Coronary artery (tissue), 2 donors: ENCODE measurements around the gene STRIP1.

Experiments
- DNase-seq: peaks from one replicate; pipeline ENCODE4 v3.0.0-alpha.2; 2017; ENCODE audit warnings: low spot score
- H3K27ac ChIP-seq, 2 donors: fragments of 200-600 bp; sonication (generic); one replicate each; pipeline ENCODE4 v1.5.1; 2016 to 2019
- H3K4me3 ChIP-seq: fragments of 200-600 bp; sonication (generic); 2 replicates; pipeline ENCODE4 v1.5.1; 2016; ENCODE audit warnings: mild to moderate bottlenecking, moderate library complexity
- TF ChIP-seq, protein P1 (sequence below): fragments of 200-600 bp; sonication (generic); IDR thresholded peaks from one replicate; pipeline ENCODE4 v1.5.1; 2019; ENCODE audit warnings: antibody characterized with exemption

The STRIP1 gene

DNA sequence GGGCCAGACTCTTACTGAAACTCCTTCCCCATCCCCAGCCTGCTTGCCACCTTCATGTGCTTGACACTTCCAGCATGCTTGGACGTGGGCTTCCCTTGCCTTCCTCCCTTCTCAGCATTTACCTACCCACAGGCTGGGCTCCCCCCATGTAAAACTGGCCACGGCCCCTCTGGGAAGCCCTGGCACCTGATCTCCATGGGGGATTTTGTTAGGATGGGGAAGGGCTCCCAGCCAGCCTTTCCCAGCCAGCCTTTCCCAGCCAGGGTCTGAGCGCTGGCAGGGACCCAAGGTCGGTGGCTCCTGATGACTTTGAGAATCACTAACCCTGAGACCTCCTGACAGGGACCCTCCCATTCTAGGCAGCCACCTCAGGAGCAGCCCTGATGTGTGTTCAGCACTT, 29.4 kb downstream of the STRIP1 start:
- no peak overlapping the region for H3K4me3 ChIP-seq
- no peak overlapping the region for H3K27ac ChIP-seq
- no peak for DNase-seq
- TF ChIP-seq, protein P1, sequence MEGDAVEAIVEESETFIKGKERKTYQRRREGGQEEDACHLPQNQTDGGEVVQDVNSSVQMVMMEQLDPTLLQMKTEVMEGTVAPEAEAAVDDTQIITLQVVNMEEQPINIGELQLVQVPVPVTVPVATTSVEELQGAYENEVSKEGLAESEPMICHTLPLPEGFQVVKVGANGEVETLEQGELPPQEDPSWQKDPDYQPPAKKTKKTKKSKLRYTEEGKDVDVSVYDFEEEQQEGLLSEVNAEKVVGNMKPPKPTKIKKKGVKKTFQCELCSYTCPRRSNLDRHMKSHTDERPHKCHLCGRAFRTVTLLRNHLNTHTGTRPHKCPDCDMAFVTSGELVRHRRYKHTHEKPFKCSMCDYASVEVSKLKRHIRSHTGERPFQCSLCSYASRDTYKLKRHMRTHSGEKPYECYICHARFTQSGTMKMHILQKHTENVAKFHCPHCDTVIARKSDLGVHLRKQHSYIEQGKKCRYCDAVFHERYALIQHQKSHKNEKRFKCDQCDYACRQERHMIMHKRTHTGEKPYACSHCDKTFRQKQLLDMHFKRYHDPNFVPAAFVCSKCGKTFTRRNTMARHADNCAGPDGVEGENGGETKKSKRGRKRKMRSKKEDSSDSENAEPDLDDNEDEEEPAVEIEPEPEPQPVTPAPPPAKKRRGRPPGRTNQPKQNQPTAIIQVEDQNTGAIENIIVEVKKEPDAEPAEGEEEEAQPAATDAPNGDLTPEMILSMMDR = no peak

DNA sequence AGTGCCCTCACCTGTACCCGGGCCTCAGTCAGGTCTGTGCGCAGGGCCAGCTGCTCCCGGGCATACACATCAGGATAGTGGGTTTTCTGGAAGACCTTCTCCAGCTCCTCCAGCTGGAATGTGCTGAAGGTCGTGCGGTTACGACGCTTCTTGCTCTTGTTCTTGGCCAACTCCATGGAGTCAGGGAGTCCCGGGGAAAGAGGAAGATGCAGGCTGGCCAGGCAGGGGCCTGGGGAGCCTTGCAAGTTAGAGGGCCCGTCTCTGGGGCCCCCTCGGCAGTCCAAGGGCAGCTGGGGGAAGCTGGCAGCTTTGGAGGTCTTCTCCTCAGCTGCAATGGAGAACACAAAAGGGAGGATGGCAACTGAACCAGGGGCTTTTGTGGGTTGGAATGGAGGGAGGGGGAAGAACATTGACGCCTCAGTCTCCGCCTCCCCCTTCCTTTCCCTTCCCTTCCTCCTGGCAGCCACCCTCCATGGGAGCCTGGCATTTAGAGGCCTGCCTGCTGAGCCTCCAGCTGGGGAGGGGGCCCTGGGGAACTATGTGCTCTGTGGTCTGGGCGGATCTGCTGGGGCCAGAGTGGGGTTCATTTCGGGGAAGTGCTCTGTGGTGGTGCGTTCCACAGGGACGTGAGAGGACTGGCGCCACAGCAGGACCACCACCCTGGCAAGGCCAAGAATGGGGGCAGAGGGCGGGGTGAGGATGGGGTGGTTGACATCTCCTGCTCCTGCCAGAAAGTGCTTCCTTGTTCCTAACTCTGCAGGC, 30.3 kb downstream of the STRIP1 start:
- DNase-seq = no peak

DNA sequence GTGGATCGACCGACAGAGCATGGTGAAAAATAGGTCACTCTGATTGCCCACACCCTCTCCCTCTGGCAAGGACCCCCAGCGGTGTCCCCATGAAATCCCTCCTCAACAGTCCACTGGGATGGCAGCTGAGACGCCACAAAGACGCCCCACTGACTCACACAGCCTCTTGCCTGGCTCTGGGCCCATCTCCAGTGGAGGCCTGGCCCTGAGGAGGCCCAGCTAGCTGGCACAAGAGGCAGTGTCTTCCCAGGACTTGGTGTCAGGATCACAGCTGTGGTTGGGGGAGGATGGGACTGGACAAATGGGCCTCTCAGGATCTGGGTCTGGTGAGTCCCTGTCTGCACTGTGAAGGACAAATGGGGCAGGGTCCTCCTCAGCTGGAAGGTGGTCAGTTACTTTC, 31.4 kb downstream of the STRIP1 start:
- no peak overlapping the region for H3K27ac ChIP-seq
- DNase-seq = no peak
- no peak overlapping the region for H3K4me3 ChIP-seq
- TF ChIP-seq, protein P1 = no peak

More for the DNA sequence above, 30.3 kb downstream of the STRIP1 start:
- Histone ChIP-seq H3K4me3 (no peak overlapping the region), H3K27ac (no peak overlapping the region)
- TF ChIP-seq, protein P1 = no peak

DNA sequence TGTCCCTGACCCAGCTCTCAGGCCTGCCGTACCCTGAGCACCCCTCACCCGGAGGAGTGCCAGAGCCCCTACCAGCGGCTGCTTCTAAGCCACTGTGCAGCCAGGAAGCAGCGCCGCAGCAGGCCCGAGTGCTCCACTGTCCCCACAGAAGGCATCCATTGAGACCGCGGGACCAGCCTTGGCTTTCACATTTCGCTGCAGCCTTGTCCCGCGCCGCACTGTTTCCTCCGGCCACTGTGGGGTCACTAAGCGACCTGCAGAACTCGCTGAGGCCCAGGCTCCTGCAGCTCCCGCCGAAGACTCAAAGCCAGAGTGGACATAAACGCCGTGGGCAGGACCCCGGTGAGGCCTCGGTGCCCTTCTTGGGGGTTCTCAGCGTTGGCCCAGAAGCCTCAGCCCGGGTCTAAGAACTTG, 33.1 kb downstream of the STRIP1 start:
- Histone ChIP-seq H3K4me3 (no peak overlapping the region), H3K27ac (no peak overlapping the region)
- TF ChIP-seq, protein P1 = no peak
- DNase-seq = no peak

DNA sequence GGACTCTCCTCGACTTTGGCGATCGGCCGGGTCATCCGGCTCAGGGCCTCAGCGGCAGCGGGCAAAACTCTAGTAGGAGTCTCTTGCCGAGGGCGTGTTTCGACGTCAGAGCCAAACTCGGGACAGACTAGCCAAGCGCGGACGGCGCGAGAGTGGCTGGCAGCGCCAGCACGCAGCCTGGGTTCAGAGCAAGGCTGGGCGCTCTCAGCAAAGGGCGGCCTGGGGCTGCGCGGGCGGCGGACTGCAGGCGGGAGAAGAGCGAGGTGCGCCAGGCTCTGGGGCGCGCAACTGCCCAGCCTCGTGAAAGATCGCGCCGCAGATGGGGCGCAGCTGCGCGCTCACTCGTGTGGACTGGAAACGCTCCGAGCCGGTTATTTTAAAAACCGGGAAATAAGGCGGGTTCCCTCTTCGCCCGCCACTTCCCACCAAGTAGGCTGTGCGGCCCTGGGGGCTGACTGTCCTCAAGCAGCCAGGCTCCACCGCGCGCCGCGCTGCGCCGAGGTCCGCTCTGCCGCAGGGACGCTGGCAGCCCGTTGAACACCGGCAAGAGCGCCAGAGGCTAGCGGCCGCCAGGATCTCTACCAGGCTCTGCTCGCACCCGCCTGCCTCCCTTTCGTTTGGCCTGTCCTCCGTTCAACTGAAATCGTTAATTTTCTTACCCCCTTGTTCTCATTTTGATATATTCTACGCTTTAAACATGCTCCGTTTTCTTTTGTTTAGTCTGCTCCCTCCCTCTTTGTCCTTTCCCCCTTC, 33.6 kb downstream of the STRIP1 start:
- H3K4me3 ChIP-seq = peak overlapping the region; percentile 51
- H3K27ac ChIP-seq = no peak overlapping the region
- TF ChIP-seq, protein P1 = no peak
- no peak for DNase-seq

DNA sequence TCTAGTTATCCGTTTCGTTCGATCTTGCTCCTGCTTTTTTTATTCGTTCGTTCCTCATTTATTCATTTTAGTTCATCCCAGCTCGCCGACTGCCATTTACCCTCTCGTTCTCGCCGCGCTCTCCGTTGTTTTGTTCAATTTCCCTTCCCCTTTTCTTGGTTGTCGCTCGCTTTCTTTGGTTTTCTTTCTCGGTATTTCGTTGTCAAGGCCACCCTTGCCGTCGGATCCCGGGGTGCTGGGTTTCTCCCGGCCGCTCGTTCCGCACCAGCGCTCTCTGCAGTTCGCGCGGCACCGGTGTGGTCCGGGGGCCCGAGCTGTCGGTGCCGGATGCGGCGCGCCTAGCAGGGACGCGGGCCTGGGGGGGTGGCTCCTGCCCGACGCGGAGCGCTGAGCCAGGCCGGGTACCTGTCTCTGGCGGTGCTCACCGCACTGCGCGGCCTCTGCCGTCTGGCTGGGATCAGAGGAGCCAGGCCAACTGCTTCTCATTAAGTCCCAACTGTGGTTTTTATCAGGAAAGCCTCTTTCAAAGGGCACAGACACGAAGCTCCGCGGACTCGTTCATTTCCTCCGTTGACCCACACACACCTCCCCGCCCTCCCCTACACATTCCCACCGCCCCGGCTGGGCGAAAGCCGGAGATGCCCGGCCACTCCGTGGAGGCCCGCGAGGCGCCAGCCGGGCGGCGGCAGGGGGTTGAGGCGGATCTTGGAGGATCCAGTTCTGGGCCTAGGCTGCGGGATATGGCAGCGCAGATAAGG, 34.4 kb downstream of the STRIP1 start:
- H3K4me3 ChIP-seq = peak overlapping the region; percentile 51
- TF ChIP-seq, protein P1 = no peak
- DNase-seq = no peak
- no peak overlapping the region for H3K27ac ChIP-seq
